Colonic mucosa (tissue), 4 donors: Measurements from ENCODE around the gene ANP32A. TPM values are rescaled to one million over a fixed set of nuclear protein-coding genes. Genes with fewer than 3 reads are reported as not detected.

Source experiments
- DNase-seq: peaks from one replicate; pipeline ENCODE4 v3.0.0-alpha.2; 2020
- H3K27ac ChIP-seq: fragments of 200-600 bp; one replicate; pipeline ENCODE4 v1.8.0; 2021
- H3K27me3 ChIP-seq: fragments of 200-600 bp; one replicate; pipeline ENCODE4 v1.8.0; 2021
- H3K36me3 ChIP-seq: fragments of 200-600 bp; one replicate; pipeline ENCODE4 v1.8.0; 2021
- H3K4me1 ChIP-seq: fragments of 200-600 bp; one replicate; pipeline ENCODE4 v1.8.0; 2021; ENCODE audit warnings: mild to moderate bottlenecking
- H3K4me3 ChIP-seq: fragments of 200-600 bp; one replicate; pipeline ENCODE4 v1.8.0; 2021
- H3K9ac ChIP-seq, 2 donors: one replicate each; pipeline ENCODE4 v1.7.0; 2013; ENCODE audit warnings: control low read depth in 2 of 2, low read depth in 2 of 2, low read length in 2 of 2
- H3K9me3 ChIP-seq: fragments of 200-600 bp; one replicate; pipeline ENCODE4 v1.8.0; 2021
- intact Hi-C: fragments of 100-400 bp; cut with DNase I; formaldehyde crosslinking; loops from one replicate; pipeline ENCODE4 v1.14.1; 2022
- total RNA-seq, 2 donors: library from RNA; stranded (reverse); fragmentation: NEBNext Ultra II Directional in 1 of 2; extraction: Animal tissue kit (Norgen Biotek cat#: 25700) in 1 of 2; gene quantifications; one replicate each; pipeline ENCODE4 v1.2.1, GENCODE V29; 2021
- TF ChIP-seq, protein P1 (sequence below): fragments of 200-600 bp; IDR thresholded peaks from one replicate; pipeline ENCODE4 v1.8.0; 2022; ENCODE audit warnings: antibody characterized with exemption, mild to moderate bottlenecking
- donor health status: healthy.
- donor health status: DM: no; HTN: no; CAD: no.
- donor health status: DM: no; HTN: no; CAD: no.

The ANP32A gene
- total RNA-seq, 2 donors from 2014 or later, result 126 to 177 TPM

DNA sequence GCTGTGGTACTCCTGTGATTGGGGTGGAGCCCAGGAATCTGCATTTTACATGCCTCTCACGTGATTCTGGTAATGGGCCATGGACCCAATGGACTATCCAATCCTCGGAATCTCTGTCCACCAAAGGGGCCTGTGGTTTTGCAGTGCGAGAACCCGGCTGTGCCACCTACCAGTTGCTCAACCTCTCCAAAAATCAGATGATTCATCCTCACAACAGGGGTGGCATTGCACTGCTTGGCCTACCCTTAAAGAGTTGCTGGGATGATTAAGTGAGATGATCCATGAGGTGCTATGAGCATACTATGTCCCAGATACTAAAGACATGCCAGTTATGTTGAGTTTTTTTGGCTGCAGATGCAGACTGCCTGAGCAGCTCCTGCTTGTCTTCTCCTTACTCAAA is 5.1 kb downstream of the ANP32A start:
- TF ChIP-seq, protein P1, sequence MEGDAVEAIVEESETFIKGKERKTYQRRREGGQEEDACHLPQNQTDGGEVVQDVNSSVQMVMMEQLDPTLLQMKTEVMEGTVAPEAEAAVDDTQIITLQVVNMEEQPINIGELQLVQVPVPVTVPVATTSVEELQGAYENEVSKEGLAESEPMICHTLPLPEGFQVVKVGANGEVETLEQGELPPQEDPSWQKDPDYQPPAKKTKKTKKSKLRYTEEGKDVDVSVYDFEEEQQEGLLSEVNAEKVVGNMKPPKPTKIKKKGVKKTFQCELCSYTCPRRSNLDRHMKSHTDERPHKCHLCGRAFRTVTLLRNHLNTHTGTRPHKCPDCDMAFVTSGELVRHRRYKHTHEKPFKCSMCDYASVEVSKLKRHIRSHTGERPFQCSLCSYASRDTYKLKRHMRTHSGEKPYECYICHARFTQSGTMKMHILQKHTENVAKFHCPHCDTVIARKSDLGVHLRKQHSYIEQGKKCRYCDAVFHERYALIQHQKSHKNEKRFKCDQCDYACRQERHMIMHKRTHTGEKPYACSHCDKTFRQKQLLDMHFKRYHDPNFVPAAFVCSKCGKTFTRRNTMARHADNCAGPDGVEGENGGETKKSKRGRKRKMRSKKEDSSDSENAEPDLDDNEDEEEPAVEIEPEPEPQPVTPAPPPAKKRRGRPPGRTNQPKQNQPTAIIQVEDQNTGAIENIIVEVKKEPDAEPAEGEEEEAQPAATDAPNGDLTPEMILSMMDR, result no peak
- H3K27me3 ChIP-seq, result no peaks in the 10 kb centered on the region
- DNase-seq, result peak; percentile 13
- no peaks in the 10 kb centered on the region for H3K36me3 ChIP-seq
- H3K9ac ChIP-seq, result peak overlapping the region in 1 of 2 donors; percentile 27
- peaks cover 18% of the 10 kb centered on the region for H3K4me1 ChIP-seq
- H3K27ac ChIP-seq, result no peak overlapping the region
- intact Hi-C loops, result no loop called here
- H3K9me3 ChIP-seq, result no peaks in the 10 kb centered on the region
- no peak overlapping the region for H3K4me3 ChIP-seq

DNA sequence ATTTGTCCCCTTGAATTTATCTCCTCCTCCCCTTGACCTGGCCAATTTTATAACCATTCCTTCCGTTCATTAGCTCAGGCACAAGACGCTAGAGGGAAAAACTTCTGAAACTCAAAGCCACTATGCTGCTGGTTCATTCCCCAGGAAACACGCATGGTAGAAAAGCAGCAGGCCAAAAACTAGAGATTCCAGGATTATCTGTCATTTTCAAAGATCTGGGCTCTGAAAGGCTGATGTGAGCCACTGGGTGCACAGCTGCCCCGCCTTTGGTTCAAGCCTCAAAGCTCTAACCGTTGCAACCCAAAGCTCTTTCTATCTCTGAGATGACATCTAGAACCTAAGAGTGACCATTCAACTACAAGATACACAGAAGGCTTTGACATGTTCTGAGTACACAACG is 6.1 kb downstream of the ANP32A start:
- TF ChIP-seq, protein P1, result no peak
- intact Hi-C loops, result no loop called here
- no peak overlapping the region for H3K27ac ChIP-seq

DNA sequence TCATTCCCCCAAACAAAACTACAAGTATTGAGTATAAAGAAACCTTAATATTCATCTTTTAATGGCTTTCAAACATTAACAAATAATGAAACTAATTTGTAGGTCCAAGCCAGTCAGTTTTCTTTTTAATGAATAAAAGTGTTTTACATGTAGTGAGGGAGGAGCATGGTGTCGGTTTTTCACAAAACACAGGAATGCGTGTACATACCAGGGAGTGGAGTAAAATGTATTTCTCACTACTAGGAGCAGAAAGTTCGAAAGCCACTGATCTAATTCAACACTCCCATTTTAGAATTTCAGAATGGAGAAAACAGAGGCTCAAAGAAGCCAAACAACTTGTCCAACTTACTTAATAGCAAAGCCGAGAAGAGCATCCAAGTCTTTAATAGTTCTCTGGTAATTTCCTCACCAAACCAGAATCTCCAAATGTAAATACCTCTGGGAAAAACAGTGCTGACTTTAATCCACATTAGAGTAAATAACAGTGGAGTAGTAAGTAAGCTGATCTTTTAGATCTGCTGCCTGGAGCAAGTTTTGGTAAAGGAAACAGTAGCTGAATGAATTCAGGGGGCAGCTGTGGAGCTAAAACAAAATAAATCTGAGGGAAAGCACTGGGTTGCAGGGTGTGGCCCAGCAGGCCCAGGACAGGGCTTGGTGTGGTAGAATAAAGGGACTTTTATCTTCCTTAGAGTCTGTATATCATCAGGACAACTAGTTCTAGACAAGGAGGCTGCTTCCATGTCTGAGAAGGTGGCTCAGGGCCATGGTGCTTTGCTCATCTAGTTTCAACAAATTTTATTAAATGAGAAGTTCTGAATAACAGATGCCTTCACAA is 7.9 kb downstream of the ANP32A start:
- no peaks in the 10 kb centered on the region for H3K36me3 ChIP-seq
- DNase-seq, result peak; percentile 17
- TF ChIP-seq, protein P1, result no peak
- no peaks in the 10 kb centered on the region for H3K9me3 ChIP-seq
- no peak overlapping the region for H3K4me3 ChIP-seq
- peak overlapping the region in 1 of 2 donors; percentile 21 for H3K9ac ChIP-seq
- intact Hi-C loops, result no loop called here
- peak overlapping the region; percentile 26 for H3K27ac ChIP-seq
- H3K27me3 ChIP-seq, result no peaks in the 10 kb centered on the region
- peaks cover 18% of the 10 kb centered on the region for H3K4me1 ChIP-seq

More for the DNA sequence above, 6.1 kb downstream of the ANP32A start:
- Histone ChIP-seq H3K9ac (no peak overlapping the region), H3K36me3 (no peaks in the 10 kb centered on the region), H3K4me1 (peaks cover 18% of the 10 kb centered on the region), H3K27me3 (no peaks in the 10 kb centered on the region), H3K9me3 (no peaks in the 10 kb centered on the region), H3K4me3 (no peak overlapping the region)
- DNase-seq, result no peak

DNA sequence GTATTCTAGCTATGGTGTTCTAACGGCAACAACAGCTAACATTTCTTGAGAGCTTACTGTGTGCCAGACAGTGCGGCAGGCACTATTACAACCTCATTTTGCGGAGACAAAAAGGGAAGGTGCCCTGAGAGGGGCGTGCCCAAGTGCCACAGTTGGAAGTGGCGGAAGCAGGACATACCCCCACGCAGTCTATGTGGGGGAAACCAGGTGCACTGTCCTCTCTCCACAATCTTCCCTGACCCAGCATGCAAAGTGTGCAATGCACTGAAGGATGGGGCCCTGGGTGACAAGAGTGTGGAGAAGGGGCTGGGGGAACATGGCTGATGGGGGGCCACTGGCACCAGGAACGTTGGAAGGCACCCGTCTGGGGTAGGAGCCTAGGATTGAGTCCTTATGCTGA is 8.6 kb downstream of the ANP32A start:
- H3K36me3 ChIP-seq, result no peaks in the 10 kb centered on the region
- TF ChIP-seq, protein P1, result no peak
- H3K27me3 ChIP-seq, result no peaks in the 10 kb centered on the region
- intact Hi-C loops, result no loop called here
- H3K9me3 ChIP-seq, result no peaks in the 10 kb centered on the region
- no peak overlapping the region for H3K4me3 ChIP-seq
- H3K4me1 ChIP-seq, result peaks cover 18% of the 10 kb centered on the region
- no peak overlapping the region for H3K27ac ChIP-seq
- H3K9ac ChIP-seq, result no peak overlapping the region
- DNase-seq, result no peak

DNA sequence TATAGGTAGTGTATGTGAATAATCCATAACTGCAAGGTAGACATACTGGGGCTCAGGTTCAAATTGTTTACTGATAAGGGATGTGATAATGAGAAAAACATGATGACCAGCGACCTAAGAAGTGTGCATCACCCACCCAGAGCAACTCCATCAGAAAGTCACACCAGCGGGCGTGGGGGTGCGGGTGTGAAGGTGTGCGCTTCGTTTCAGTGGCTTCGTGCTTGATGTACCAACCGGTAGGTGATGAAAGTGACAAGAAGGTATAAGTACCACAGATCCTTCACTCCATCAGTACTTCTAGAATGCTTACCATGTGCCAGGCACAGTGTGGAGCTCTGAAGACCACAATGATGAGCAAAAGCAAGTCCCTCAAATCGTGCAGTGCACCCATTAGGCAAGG is 11.2 kb downstream of the ANP32A start:
- TF ChIP-seq, protein P1, result no peak
- intact Hi-C loops, result no loop called here
- Histone ChIP-seq H3K9me3 (no peaks in the 10 kb centered on the region), H3K4me3 (no peak overlapping the region), H3K4me1 (peaks cover 6% of the 10 kb centered on the region), H3K27me3 (no peaks in the 10 kb centered on the region), H3K36me3 (no peaks in the 10 kb centered on the region), H3K9ac (no peak overlapping the region), H3K27ac (no peak overlapping the region)
- DNase-seq, result no peak
